ENCODE data around the gene RFFL.
"Not testable (repeated sequence)": the region's sequence is repeated elsewhere in the genome, so short reads cannot be mapped to it uniquely, and the experiment has no call there.

The RFFL gene

GRCh38 chr17:35063514-35064223, at the start of gene RFFL:
Gene RFFL, minus strand, starts transcription at chr17:35063707. Its CDS starts 37,154 bp downstream, at chr17:35026553.
- DNase-seq = peak; percentile 91

GRCh38 chr17:35110791-35111190, 47.3 kb upstream of the RFFL start:
- DNase-seq = not testable (repeated sequence)

DNA sequence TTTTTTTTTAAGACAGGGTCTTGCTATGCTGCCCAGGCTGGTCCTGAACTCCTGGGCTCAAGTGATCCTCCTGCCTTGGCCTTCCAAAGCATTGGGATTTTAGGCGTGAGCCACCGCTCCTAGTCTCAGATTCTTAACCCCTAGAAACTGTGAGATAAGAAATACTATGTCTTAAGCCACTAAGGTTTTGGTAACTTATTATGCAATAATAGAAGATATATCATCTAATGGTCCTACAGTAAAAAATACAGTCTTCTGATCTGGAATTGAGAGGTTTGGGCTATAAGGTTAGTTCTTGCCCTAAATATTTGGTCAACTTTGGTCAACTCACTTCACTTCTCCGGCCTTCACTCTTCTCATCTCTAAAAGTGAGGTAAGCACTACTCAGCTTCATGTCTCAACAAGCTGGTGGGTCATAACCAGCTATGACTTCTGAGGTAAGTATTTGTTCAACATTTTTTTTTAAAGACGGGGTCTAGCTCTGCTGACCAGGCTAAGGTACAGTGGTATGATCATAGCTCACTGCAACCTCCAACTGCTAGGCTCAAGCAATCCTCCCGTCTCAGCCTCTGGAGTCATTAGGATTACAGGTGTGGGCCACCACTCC, 41.4 kb upstream of the RFFL start:
- DNase-seq = no peak

- DNase-seq = no peak
Observed at GRCh38 chr17:35103271-35103670, 39.8 kb upstream of the RFFL start.

- DNase-seq = no peak
Observed at GRCh38 chr17:35101725-35102124, 38.2 kb upstream of the RFFL start.

DNA sequence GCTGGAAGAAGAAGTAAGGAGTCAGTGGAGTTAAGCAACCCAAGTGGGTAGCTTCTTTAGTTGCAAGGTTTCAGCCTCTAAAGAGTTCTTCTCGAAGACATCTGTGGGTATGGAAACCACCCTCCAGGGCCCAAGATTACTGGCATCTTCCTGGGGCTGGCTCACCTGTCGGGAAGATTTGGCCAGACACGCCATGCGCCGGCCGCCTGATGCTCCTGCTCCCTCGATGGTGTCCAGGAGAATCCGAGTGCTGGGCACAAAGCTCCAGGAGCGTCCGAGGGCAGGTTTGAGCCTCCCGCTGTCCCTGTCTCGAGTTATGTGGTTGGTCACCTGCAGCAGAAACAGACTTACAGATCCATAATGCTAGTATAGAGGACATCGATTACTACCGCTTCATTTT, 37.5 kb upstream of the RFFL start:
- no peak for DNase-seq

GRCh38 chr17:35099908-35100307, 36.4 kb upstream of the RFFL start:
- DNase-seq = no peak

- no peak for DNase-seq
Observed at GRCh38 chr17:35097776-35098175, 34.3 kb upstream of the RFFL start.

GRCh38 chr17:35095741-35096140, 32.2 kb upstream of the RFFL start:
- no peak for DNase-seq

DNA sequence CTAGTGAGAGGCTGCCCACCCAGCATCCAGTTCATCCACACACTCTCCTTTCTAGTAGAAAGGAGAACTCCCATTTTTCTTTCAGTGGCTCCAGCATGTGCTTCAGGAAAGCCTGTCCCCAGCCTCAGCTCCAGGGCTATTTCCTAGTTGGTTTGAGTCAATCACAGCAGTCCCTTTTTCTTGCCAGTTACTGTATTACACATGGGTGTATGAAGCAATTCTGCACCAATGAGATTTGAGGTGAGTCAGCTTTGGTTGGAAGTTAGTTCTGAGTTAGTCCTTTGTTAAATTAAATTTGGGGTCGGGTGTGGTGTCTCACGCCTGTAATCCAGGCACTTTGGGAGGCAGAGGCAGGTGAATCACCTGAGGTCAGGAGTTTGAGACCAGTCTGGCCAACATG, 31.4 kb upstream of the RFFL start:
- DNase-seq = no peak

DNA sequence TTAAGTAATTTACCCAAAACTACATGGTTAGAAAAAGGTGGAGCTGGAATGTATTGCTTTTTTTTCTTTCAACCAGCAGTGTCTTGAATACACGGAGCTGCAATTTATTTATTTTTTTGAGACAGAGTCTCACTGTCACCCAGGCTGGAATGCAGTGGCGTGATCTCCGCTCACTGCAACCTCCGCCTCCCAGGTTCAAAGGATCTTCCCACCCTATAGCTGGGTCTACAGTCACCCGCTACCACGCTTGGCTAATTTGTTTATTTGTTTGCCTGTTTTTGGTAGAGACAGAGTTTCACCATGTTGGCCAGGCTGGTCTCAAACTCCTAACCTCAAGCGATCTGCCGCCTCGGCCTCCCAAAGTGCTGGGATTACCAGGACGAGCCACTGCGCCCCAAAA, 27.2 kb upstream of the RFFL start:
- not testable (repeated sequence) for DNase-seq

DNA sequence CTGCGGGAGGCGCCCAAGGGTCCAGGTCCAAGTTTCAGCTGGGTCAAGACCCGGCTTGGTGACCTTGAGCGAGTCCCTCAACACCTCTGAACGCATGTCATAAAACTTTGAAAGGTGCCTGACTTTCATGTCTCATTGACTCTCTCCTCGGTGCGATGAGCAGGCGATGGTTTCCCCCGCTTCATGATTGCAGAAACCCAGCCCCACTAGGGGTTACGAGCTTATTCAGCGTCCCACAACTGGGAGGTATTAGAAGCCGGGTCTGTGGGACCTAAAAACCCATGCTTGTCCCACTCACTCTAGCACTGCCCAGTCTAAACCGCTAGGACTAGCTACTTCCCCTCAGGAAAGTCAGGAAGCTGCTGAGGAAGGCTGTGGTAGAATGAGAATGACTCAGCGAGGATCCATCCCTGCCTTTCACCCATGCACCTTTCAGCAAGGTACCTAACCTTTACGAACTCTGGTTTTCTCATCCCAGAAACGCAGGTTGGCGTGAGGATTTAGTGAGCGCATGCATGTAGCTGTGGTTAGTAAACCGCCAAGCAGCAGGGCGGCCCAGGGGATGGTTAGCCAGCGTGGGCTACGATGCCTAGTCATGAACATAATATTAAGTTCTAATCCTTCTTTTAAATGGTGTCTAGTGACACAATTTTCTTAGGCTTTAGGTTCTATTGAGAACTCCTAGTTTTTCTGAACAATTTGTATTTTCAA, 26.2 kb upstream of the RFFL start:
- DNase-seq = no peak

DNA sequence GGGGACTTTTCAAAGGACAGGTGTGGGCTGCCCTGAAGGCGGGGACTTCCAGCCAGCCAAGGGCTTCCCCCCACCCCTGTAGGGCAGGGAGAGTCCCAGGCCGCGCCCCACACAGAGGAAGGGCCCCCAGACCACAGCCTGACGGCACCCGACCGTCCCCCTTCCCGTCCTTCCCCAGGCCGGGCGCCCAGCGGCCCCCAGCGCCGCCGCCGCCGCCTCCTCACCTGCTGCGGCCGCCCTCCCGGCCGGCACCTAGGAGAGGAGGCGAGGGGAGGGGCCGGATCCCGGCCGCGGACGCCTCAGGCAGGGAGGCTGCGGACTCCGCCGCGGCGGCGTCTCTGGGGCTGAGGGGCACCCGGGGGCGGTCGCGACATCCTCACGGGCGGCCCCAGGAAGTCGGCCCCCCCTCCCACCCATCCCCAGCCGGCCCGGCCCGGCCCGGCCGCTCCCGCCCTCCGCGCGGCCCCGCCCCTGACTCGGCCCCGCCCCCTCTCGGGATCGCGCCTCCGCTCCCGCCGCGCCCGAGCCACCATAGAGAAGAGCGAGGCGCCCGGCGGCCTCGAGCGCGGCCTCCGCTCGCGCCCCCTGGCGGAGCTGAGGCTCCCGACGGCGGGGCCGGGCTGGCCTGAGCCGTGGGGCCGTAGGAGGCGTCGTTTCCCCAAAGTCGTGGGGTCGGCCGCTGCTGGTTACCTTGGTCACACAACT, 25.5 kb upstream of the RFFL start:
- peak; percentile 89 to 92 for DNase-seq

- DNase-seq = peak in 1 of 2 donors; percentile 42
Observed at GRCh38 chr17:35088356-35088880, 24.9 kb upstream of the RFFL start.

DNA sequence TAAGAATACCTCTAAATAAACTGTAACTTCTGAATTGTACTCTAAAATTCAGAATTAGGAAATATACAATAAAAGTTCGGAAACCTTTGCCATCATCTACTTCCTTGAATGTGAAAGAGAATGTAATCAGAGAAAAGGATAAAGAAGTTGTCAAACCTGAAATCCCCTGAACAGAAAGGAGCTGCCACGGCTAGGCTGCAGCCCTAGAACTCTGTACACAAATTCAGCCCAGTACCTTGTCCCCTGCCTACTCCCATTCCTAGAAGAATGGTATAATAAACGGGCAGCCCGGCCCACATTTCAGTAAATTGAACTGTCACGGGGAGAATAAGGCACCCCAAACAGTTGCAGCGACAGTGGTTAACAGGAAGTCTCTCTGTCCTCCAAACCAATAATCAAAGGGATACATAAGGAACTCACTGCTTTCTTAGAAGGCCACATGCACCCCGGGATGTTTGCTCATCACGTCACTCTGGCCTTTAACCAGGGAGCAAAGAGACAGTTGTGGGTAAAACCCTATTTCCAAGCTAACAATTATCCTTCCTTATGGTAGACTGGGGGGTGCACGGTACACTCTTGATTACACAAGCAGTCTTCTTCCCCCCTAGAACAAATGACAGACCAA, 24.3 kb upstream of the RFFL start:
- DNase-seq = peak; percentile 50 to 71

DNA sequence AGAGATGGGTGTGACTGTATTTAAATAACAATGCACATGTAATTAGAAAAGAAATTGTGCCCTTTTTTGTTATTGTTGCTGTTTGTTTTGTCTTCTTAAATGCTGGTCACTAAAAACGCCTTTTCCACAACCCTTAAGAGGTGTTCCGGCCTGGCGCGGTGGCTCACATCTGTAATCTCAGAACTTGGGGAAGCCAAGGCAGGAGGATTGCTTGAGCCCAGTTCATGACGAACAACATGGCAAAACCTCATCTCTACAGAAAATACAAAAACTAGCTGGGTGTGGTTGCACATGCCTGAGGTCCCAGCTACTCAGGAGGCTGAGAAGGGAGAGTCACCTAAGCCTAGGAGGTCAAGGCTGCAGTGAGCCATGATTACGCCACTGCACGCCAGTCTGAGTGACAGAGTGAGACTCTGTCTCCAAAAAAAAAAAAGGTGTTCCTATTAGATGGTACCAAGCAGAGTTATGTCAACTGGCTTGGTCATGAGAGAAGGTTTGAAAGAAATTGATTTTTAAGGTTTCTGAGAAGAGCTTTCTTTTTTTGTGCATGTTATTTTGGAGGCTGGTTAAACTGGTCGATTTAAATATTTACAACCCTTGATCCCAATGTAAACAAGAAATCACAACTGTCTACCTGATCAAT, 23.5 kb upstream of the RFFL start:
- DNase-seq = no peak

DNA sequence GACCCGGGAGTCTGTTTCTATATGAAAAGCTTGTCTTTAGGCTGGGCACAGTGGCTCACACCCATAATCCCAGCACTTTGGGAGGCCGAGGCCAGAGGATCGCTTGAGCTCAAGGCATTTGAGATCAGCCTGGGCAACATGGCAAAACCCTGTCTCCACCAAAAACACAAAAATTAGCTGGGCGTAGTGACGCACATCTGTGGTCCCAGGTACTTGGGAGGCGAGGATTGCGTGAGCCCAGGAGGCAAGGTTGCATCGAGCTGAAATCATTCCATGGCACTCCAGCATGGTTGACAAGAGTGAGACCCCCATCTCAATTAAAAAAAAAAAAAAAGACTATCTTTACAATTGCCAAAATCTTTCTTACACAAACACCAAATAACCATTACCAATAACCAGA, 22.7 kb upstream of the RFFL start:
- no peak for DNase-seq

DNA sequence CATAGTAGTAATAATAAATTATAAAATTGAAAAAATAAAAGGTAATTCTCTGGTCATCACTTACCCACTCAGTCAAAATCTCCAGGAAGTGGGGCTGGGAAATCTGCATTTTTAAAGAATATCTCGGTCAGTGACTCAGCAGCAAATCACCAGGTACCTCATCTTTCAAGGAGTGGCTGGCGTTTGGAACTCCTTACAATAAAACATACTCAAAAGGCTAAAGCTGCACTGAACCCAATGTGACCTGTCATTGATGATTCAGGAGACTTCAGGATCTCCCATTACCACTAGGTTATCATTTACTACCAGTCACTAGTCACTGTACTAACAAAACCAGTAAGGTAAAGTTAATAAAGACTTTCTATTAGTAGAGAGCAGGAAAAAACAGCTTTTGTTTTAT, 21.5 kb upstream of the RFFL start:
- DNase-seq = no peak

DNA sequence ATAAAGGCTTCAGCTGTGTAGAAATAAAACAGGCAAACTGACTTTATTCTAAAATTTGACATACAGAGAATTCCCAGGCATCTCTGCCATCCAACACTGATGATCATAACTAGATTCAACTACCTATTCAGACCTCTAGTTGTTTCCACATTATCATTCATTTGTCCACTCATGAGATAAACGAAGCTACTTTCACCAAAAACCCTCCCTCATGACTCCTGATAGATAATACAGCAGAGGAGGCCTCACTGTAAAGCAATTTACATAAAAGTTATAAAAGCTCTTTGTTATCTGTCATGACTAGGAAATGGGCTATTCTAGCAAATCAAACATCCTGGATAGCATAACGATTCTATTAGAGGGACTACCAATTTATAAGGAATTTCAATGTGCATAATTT, 19.6 kb upstream of the RFFL start:
- DNase-seq = no peak

DNA sequence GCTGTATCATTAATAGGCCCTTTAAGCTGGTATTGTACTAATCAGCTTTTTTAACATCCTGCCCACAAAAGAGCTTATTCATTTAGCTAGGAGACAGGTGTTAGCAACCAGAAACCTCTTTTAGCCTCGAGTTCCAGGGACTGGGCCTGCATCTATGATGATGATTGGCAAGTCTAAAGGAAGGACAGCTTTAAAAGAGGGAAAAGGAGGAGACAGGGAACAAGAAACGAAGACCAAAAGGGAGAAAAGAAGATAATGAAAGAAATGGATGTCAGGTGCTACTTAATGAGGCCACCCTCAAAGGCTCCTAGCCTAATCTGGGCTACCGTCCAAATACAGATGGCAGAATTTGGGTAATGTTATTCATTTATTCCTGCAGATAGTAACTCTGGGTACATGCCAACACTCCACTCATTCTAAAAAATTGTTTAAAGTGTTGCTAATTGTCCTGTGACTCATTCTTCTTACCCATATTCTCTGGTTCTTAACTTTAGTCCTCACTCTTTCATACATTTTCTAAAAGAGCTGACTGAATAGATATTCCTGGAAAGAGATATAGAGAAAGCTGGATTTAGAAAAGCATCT, 18.7 kb upstream of the RFFL start:
- DNase-seq = peak in 1 of 2 donors; percentile 48

GRCh38 chr17:35081638-35082037, 18.1 kb upstream of the RFFL start:
- DNase-seq = no peak

- peak in 1 of 2 donors; percentile 31 for DNase-seq
Observed at GRCh38 chr17:35080536-35080935, 17.0 kb upstream of the RFFL start.

Data from CD4-positive, alpha-beta T cell treated with Interleukin-4 for 1 hour (primary cell).